GM18507 (cell line): ENCODE results near the gene APOBEC3A.
"Not testable (repeated sequence)": the region's sequence is repeated elsewhere in the genome, so short reads cannot be mapped to it uniquely, and the experiment has no call there.

ENCODE experiments used
- DNase-seq: peaks from one replicate; pipeline ENCODE4 v3.0.0; 2011; ENCODE audit warnings: low read depth; ENCODE audit not compliant: insufficient read length; ENCODE audit errors: extremely low spot score
- FAIRE-seq: peaks from 2 replicates; lab custom pipeline; 2011; peaks lifted over from hg19 to GRCh38; lab: Jason Lieb, UNC

APOBEC3A gene

GRCh38 chr22:38941488-38941987, 15.9 kb upstream of the APOBEC3A start:
- FAIRE-seq, result peak; percentile 96
- DNase-seq, result peak; percentile 54

- DNase-seq, result no peak
- no peak for FAIRE-seq
These were observed 14.7 kb upstream of the APOBEC3A start for GRCh38 chr22:38942702-38943101.

- FAIRE-seq, result peak; percentile 61
These were observed 14.2 kb upstream of the APOBEC3A start for GRCh38 chr22:38943201-38943600.

GRCh38 chr22:38943882-38944281, 13.5 kb upstream of the APOBEC3A start:
- no peak for FAIRE-seq

More at GRCh38 chr22:38943201-38943600, 14.2 kb upstream of the APOBEC3A start:
- DNase-seq, result no peak

GRCh38 chr22:38944653-38945052, 12.8 kb upstream of the APOBEC3A start:
- no peak for FAIRE-seq
- DNase-seq, result no peak

More at GRCh38 chr22:38943882-38944281, 13.5 kb upstream of the APOBEC3A start:
- no peak for DNase-seq

- DNase-seq, FAIRE-seq: not testable (repeated sequence)
These were observed 11.6 kb upstream of the APOBEC3A start for GRCh38 chr22:38945706-38946338.

DNA sequence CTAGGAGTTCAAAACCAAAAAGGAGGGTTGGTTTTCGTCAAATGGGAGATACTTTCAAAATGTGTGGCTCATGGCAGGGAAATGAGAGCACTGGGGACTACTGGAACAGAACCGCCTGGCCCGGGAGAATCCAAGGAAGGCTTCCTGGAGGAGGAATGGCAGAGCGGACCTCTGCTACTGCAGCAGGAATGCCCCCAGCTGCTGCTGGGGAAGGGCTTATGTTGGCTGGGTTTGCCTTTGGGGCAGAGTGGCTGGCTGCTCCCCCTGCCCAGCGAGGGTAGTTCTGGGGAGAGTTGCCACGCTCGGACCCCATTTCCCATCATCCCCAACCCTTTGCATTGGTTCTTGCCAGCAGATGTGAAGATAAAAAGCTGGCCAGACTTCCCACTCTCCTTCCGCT, 10.6 kb upstream of the APOBEC3A start:
- FAIRE-seq (no peak), DNase-seq (no peak)

GRCh38 chr22:38947321-38948140, 9.9 kb upstream of the APOBEC3A start:
- FAIRE-seq, result peak; percentile 60

GRCh38 chr22:38948181-38948940, 9.0 kb upstream of the APOBEC3A start:
- FAIRE-seq (no peak), DNase-seq (no peak)

More at GRCh38 chr22:38947321-38948140, 9.9 kb upstream of the APOBEC3A start:
- DNase-seq, result no peak

GRCh38 chr22:38949889-38950405, 7.5 kb upstream of the APOBEC3A start:
- no peak for FAIRE-seq
- DNase-seq, result no peak

DNA sequence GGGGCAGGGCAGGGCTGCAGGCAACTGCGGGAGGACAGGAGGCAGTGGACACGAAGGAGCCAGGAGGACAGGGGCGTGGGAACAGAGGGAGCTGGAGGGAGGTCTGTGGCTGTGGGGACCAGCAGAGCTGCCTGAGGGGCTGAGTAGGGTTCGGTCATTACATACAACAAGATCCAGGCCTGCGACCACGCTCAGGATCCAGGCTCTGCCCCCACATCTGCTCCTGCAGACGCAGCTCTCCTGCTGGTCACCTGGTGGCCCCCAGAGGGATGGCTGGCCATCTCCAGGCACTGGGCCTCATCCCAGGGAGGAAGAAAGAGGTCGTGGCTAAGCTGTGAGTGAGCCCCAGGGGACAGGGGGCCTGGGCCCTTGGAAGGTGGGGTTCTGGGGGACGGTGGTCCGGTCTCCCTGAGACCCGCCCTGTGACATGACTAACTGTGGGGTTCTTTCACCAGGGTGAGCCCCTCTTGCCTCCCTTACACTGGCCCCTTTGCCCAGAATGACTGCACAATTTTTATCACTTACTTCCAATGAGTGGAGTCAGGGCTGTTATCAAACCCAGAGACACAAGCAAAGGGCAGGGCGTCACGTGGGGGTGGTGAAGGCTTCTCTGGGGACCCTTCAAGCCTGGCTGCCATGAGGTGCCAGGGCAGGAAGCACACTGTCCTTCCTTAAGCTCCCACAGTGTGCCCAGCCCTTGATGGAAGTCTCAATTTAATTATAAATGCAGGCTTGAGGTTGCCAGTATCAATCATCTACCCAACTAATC, 6.7 kb upstream of the APOBEC3A start:
- FAIRE-seq (no peak), DNase-seq (no peak)

DNA sequence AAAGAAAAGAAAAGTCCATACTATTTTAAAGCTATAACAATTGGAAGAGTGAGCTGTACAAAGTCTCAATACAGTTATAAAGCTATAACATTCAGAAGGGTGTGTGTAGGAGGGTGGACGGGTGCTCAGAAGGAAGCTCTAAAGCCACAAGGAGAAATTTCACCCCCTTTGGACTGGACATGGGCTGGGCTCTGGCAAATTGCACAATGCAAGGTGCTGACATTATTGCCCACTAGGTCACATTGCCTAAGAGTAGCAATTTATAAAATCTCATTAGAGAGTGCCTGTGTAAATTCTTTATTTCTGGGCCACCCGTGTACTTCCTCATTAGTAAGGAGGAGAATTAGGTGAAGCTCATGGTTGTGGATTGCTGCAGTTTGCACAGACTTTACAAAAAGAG, 5.7 kb upstream of the APOBEC3A start:
- FAIRE-seq (no peak), DNase-seq (no peak)

- FAIRE-seq (no peak), DNase-seq (no peak)
These were observed 5.0 kb upstream of the APOBEC3A start for GRCh38 chr22:38952281-38952993.

DNA sequence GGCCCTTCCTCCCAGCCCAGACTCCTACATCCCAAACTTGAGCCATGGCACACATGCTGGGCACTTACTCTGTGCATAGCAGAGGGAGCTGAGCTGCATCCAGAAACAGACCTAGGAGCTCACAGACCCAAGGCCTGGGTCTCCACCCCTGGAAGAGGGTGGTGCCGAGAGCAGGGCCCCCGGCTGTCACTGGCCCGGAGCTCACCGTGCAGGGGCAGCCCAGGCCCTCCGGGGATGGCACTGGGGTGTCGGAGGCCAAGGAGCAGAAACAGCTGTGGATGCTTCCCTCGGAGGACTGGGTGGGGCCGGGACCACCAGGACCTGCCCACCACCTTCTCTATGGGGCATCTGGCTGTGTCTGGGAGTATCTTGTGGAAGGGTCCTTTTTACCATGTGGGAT, 4.3 kb upstream of the APOBEC3A start:
- DNase-seq, result no peak
- FAIRE-seq, result no peak

GRCh38 chr22:38953577-38954413, 3.6 kb upstream of the APOBEC3A start:
- peak; percentile 98 for FAIRE-seq
- DNase-seq, result peak; percentile 78

DNA sequence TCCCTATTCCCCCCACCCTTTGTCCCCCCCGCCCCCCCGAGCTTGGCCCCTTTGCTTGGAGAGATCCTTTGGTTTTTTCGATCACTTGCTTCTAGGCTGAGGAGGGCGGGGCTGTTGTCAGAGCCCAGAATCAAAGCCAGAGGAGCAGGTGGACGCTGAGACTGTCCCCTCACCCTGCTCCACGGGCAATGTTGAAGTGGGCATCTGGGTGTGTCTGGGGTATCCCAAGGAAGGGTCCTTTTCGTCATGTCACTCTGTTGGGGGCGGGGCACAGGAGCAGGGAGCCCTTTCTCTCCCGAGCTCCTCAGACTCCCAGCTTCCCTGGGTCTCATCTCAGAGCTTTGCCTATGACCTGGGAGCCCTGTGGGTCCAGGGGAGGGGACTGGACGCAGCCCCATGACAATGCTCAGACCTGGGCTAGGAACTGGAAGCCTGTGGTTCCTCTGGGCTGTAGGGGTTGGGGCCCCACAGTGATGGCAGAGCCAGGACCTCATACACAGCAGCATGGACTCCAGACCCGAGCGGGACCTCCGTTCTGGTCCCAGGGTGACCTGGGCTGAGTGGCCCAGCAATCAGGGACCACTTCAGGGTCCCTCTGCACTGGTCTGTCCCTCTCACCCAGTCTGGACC, 2.9 kb upstream of the APOBEC3A start:
- DNase-seq, result no peak
- peak; percentile 21 for FAIRE-seq

DNA sequence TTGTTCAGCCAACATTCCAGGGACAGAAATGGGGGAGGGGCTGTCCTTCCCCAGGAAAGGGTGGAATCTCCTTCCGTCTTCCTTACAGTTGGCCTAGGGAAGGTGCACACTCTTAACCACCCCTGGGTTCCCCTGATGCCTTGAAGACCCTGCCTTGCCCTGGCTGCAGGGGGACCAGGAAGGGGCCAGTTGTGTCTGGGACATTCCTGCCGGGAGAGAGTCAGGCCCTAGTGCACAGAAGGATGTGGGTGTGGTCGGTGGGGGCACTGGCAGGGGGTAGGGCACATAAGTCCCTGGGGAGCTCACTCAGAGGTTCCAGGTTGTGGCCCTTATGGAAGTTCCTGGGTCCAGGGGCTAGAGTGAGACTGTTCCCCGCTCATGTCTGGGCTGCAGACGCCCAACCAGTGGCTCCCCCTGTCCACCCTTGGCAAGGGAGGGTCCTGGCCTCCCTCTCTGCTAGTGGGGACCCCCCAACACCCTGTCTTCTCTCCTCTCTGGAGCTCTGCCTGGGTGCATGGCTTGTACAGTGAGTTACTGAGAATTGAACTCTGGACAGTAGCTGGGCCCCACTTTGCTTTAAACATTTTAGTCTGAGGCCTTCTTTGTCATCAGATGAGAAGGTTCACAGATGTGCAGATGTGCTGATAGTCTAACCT, 2.0 kb upstream of the APOBEC3A start:
- DNase-seq (no peak), FAIRE-seq (no peak)
